Activated T-cell treated with anti-CD3 and anti-CD28 coated beads, Interleukin-2, amount 50 U/mL, for 4 hours (primary cell): Measurements from ENCODE around the gene HDAC9. TPM values are rescaled to one million over a fixed set of nuclear protein-coding genes. Genes with fewer than 3 reads are reported as not detected.
"Not testable (repeated sequence)": the region's sequence is repeated elsewhere in the genome, so short reads cannot be mapped to it uniquely, and the experiment has no call there.

Experiments
- ATAC-seq, 2 donors: fragments of 200-7000 bp; cut with Tn5 transposase; one replicate each; pipeline ENCODE4 v1.10.0; 2021
- DNase-seq: peaks from one replicate; pipeline ENCODE4 v3.0.0-alpha.2; 2020
- H3K27me3 Mint-ChIP-seq: one replicate; pipeline ENCODE4 v1.8.0; 2021; ENCODE audit warnings: low read depth, mixed read lengths
- H3K36me3 Mint-ChIP-seq: one replicate; pipeline ENCODE4 v1.8.0; 2022; ENCODE audit warnings: mixed read lengths; ENCODE audit not compliant: insufficient read depth
- H3K4me1 Mint-ChIP-seq: one replicate; pipeline ENCODE4 v1.8.0; 2021; ENCODE audit warnings: low read depth, mixed read lengths
- H3K4me3 Mint-ChIP-seq: one replicate; pipeline ENCODE4 v1.8.0; 2021; ENCODE audit warnings: mild to moderate bottlenecking, moderate library complexity, mixed read lengths
- H3K9me3 Mint-ChIP-seq: one replicate; pipeline ENCODE4 v1.8.0; 2021; ENCODE audit warnings: mixed read lengths
- total RNA-seq, 3 donors: library from RNA; stranded (reverse); gene quantifications; one replicate each; pipeline ENCODE4 v1.2.1, GENCODE V29; 2021

HDAC9 gene
- total RNA-seq, 3 donors from 2014 or later, result 0.40 to 3.0 (median 0.74) TPM

DNA sequence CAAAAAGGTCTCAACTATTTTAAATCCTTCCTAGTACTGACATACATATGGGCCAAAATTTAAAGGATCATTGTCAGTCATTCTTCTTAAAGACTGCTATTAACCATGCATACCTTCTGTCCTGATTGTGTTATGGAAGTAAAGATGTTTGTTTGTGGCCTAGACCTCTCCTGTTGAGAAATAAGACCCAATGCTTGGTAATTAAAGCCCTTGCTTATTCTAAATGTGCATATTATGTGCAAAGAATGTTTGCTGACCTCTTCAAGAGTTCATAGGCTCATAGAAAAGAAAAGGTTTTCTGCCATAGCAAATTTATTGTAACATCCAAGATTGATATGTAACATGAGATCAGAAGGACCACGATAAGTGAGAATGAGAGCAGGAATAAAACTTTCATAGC is 476.3 kb downstream of the HDAC9 start:
- no peak overlapping the region for H3K4me3 Mint-ChIP-seq
- DNase-seq, result no peak
- H3K27me3 Mint-ChIP-seq, result no peaks in the 10 kb centered on the region
- no peaks in the 10 kb centered on the region for H3K4me1 Mint-ChIP-seq
- H3K9me3 Mint-ChIP-seq, result peaks cover 17% of the 10 kb centered on the region
- no peak for ATAC-seq
- no peaks in the 10 kb centered on the region for H3K36me3 Mint-ChIP-seq

GRCh38 chr7:18974803-18975202 is 479.3 kb downstream of the HDAC9 start:
- Mint-ChIP-seq H3K4me1 (no peaks in the 10 kb centered on the region), H3K4me3 (no peak overlapping the region), H3K36me3 (no peaks in the 10 kb centered on the region), H3K9me3 (peaks cover 14% of the 10 kb centered on the region), H3K27me3 (no peaks in the 10 kb centered on the region)
- ATAC-seq (no peak), DNase-seq (no peak)

DNA sequence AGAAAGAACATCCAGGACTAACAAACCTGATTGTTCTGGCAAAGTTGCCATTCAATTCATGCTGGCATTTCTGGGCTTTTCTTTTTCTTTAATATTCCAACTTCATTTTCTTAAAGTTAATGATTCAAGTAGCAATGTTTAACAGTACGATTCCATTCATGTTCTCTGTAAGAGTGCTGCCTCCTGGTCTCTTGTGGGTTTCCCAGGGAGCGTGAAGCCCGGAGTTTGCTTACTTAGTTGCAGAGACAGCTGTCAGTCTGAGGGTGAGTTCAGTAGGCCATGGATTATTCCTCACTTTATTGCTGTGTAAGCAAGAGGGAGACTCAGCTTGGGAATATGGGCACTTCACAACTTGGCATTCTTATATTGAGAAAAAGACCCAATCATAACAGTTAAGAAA is 479.7 kb downstream of the HDAC9 start:
- Mint-ChIP-seq H3K36me3 (no peaks in the 10 kb centered on the region), H3K9me3 (peaks cover 14% of the 10 kb centered on the region), H3K4me1 (no peaks in the 10 kb centered on the region), H3K27me3 (no peaks in the 10 kb centered on the region), H3K4me3 (no peak overlapping the region)
- DNase-seq (no peak), ATAC-seq (no peak)

DNA sequence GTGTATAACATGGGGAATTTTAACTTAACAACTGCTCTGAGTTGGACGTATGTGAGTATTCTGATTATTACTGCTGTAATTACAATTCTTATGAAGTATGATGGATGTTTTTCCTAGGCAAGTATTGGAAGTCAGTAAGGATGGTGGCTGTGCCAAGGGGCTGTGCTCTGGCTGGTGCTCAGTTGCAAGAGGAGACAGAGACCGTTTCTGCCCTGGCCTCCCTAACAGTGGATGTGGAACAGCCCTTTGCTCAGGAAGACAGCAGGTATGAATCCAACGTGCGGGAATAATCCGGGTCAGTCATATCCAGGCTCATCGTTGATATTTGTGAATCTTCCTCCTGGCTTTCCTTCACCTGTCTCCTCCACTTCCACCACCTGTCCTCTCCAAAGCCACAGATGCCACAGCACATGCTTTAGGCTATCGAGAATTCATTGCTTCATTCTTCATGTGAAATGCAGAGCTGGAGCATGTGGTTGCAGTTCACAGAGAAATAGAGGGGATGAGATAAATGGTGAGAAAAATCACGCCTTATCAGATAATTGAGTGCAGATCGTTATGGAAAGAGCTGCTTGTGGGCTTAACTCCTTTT is 480.2 kb downstream of the HDAC9 start:
- Mint-ChIP-seq H3K9me3 (peaks cover 14% of the 10 kb centered on the region), H3K4me3 (no peak overlapping the region), H3K27me3 (no peaks in the 10 kb centered on the region), H3K4me1 (no peaks in the 10 kb centered on the region), H3K36me3 (no peaks in the 10 kb centered on the region)
- ATAC-seq (no peak), DNase-seq (no peak)

DNA sequence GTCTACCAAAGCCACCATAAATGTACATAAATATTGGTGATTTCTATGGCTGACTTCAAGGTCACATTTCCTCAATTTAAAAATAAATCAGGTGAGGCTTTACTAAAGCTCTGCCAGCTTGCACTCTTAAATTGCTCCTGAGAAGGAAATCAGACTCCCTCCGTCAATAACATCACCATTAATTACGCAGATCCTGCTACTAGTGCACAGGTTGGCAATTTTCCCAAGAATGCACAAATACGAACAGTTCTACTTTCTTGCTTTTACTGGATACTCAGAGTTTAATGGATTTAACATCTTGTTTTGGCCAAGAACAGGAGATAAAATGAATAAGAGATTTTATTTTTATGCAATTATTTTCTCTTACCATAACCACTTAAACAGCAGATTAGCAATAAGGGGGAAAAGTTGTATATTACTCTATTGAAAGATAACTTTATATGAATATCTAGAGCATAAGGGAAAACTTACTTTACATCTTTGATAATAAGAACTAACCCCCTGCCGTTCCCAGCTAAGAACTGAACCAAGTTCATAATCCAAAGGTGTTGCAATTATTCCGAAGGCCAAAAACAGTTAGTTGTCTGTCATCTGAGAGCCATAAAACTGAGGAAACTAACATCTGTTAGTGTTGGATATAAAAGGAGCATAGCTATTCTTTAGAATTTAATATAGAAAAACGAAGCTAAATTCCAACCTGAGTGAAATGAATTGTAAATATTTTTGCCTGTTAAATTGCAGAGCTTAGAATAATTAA is 481.3 kb downstream of the HDAC9 start:
- no peak for ATAC-seq
- Mint-ChIP-seq H3K9me3 (peaks cover 14% of the 10 kb centered on the region), H3K4me3 (no peak overlapping the region), H3K27me3 (no peaks in the 10 kb centered on the region), H3K4me1 (no peaks in the 10 kb centered on the region), H3K36me3 (no peaks in the 10 kb centered on the region)
- no peak for DNase-seq

DNA sequence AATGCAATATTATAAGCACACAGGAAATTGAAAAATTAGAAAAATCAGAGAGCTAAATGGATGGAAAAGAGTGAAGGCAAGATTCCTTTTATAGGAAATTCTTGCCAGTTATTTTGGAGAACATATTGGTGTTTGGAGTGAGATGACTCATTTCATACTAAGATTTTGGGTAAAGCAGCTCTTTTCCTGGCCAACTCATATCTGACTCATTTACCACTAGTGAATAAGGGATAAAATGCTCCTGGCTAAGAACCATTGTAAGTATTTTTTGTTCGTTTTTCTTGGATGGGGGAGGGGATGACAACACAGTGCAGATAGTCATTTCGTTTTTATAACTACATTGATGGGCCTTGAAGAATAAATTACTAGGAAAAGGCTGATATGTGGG is 482.6 kb downstream of the HDAC9 start:
- Mint-ChIP-seq H3K36me3 (no peaks in the 10 kb centered on the region), H3K9me3 (peaks cover 17% of the 10 kb centered on the region), H3K4me1 (no peaks in the 10 kb centered on the region), H3K27me3 (no peaks in the 10 kb centered on the region), H3K4me3 (no peak overlapping the region)
- DNase-seq (no peak), ATAC-seq (no peak)

DNA sequence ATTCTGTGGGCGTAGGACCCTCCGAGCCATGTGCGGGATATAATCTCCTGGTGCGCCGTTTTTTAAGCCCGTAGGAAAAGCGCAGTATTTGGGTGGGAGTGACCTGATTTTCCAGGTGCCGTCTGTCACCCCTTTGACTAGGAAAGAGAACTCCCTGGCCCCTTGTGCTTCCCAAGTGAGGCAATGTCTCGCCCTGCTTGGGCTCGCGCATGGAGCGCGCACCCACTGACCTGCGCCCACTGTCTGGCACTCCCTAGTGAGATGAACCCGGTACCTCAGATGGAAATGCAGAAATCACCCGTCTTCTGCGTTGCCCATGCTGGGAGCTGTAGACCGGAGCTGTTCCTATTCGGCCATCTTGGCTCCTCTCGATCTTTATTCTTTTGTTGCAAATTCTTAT is 495.2 kb downstream of the HDAC9 start:
- not testable (repeated sequence) for H3K27me3 Mint-ChIP-seq, H3K4me3 Mint-ChIP-seq, H3K36me3 Mint-ChIP-seq, ATAC-seq, H3K9me3 Mint-ChIP-seq, H3K4me1 Mint-ChIP-seq, DNase-seq

- H3K27me3 Mint-ChIP-seq, result no peaks in the 10 kb centered on the region
These were observed 498.6 kb downstream of the HDAC9 start for GRCh38 chr7:18993933-18994668.

DNA sequence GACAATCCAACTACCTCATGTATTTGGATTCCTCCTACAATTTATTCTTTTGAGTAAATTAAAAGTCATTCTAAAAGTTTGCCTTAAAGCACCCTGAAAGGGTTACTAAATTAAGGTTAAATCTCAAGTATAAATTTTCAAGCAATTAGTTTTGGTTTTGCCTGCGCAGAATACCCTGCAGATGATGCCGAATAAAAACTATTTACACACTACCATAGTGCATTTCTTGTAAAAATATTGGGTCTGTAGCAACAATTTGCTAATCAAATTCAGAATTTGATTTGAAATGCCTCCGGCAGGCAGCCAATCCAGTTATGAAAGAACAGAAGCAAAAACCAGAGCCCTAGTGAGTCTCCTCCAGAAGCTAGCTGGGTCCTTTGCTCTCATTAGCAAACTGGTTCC is 499.7 kb downstream of the HDAC9 start:
- Mint-ChIP-seq H3K9me3 (no peaks in the 10 kb centered on the region), H3K4me1 (no peaks in the 10 kb centered on the region), H3K36me3 (no peaks in the 10 kb centered on the region), H3K27me3 (no peaks in the 10 kb centered on the region), H3K4me3 (no peak overlapping the region)
- ATAC-seq (no peak), DNase-seq (no peak)

More at GRCh38 chr7:18993933-18994668, 498.6 kb downstream of the HDAC9 start:
- H3K4me3 Mint-ChIP-seq, result no peak overlapping the region
- no peak for ATAC-seq
- DNase-seq, result no peak
- no peaks in the 10 kb centered on the region for H3K36me3 Mint-ChIP-seq
- H3K9me3 Mint-ChIP-seq, result no peaks in the 10 kb centered on the region
- H3K4me1 Mint-ChIP-seq, result no peaks in the 10 kb centered on the region

DNA sequence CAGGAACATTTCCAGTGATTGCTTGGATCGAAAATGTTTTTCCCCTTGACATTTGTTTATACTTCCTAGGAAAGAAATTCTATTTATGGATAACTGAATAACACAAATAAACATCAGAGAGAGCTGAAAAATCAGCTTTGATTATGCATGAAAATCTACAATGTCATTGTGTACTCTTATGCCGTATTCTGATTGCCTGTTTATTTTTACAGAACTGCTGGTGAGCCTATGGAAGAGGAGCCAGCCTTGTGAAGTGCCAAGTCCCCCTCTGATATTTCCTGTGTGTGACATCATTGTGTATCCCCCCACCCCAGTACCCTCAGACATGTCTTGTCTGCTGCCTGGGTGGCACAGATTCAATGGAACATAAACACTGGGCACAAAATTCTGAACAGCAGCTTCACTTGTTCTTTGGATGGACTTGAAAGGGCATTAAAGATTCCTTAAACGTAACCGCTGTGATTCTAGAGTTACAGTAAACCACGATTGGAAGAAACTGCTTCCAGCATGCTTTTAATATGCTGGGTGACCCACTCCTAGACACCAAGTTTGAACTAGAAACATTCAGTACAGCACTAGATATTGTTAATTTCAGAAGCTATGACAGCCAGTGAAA is 500.4 kb downstream of the HDAC9 start:
- Mint-ChIP-seq H3K4me1 (no peaks in the 10 kb centered on the region), H3K36me3 (no peaks in the 10 kb centered on the region), H3K27me3 (no peaks in the 10 kb centered on the region), H3K9me3 (peaks cover 2% of the 10 kb centered on the region), H3K4me3 (no peak overlapping the region)
- ATAC-seq (no peak), DNase-seq (no peak)

DNA sequence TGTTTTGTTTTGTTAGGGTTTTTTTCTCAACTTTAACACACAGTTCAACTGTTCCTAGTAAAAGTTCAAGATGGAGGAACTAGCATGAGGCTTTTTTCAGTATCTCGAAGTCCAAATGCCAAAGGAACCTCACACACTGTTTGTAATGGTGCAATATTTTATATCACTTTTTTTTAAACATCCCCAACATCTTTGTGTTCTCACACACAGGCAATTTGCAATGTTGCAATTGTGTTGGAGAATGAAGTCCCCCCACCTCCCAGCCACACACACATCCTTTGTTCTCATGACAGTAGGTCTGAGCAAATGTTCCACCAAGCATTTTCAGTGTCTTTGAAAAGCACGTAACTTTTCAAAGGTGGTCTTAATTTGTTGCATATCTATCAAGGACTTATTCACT is 501.0 kb downstream of the HDAC9 start:
- no peaks in the 10 kb centered on the region for H3K27me3 Mint-ChIP-seq
- ATAC-seq (no peak), DNase-seq (no peak)
- no peaks in the 10 kb centered on the region for H3K4me1 Mint-ChIP-seq
- H3K36me3 Mint-ChIP-seq, result no peaks in the 10 kb centered on the region
- peaks cover 2% of the 10 kb centered on the region for H3K9me3 Mint-ChIP-seq
- H3K4me3 Mint-ChIP-seq, result no peak overlapping the region

DNA sequence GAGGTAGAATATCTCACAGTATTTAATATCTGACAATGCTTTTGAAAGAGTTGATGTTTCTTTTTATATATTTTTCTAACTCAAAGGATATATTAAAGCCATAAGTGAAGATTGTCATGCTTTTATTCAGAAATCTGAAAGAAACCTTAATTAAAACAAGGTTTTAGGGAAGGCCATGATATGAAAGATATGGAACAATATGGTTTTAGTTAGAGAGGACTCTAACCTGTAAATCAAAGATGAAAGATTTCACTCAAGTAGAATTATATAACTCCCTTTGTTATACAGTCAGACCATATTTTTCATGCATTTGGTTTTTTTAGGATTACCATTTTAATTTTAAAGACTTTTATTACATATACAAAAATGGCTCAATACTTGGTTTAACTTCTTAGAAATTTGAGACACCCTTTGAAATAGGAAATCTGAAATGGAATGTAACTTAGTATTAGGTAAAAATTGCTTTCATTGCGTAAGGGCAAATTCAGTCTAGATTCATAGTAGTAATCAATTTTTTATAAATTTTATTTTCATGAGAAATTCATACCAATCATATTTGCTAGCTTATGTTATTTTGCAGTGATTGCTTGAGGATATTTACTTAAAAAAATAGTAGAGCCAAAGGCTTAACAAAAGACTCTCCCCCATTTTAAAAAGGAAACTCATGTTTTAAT is 502.1 kb downstream of the HDAC9 start:
- H3K4me1 Mint-ChIP-seq, result no peaks in the 10 kb centered on the region
- DNase-seq (no peak), ATAC-seq (no peak)
- H3K4me3 Mint-ChIP-seq, result no peak overlapping the region
- H3K27me3 Mint-ChIP-seq, result no peaks in the 10 kb centered on the region
- H3K9me3 Mint-ChIP-seq, result peaks cover 2% of the 10 kb centered on the region
- no peaks in the 10 kb centered on the region for H3K36me3 Mint-ChIP-seq

- H3K9me3 Mint-ChIP-seq, result peaks cover 2% of the 10 kb centered on the region
- ATAC-seq, result no peak
- no peaks in the 10 kb centered on the region for H3K27me3 Mint-ChIP-seq
- no peaks in the 10 kb centered on the region for H3K4me1 Mint-ChIP-seq
- H3K4me3 Mint-ChIP-seq, result no peak overlapping the region
- no peaks in the 10 kb centered on the region for H3K36me3 Mint-ChIP-seq
- DNase-seq, result no peak
These were observed 504.9 kb downstream of the HDAC9 start for GRCh38 chr7:19000410-19000809.

DNA sequence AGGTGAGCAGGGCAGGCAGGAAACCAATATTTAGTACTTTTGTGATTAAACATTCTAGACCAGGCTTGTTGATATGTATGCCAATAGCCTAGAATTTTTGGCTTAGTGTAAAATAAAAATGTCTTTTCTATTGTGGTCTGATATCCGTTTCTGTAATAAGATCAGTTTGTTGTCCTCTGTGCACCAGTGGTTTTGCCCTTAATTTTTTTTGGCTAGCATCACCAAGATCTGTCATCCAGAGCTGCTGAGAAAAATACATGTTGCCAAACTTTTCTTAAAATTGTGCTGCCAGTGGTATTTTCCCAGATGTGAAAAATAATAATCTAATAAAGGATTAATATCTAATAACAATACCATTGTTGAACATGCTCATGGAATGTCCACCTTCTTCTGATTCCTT is 506.3 kb downstream of the HDAC9 start:
- ATAC-seq, result no peak
- DNase-seq, result no peak
- no peaks in the 10 kb centered on the region for H3K4me1 Mint-ChIP-seq

More for the DNA sequence above, 506.3 kb downstream of the HDAC9 start:
- no peaks in the 10 kb centered on the region for H3K27me3 Mint-ChIP-seq
- no peak overlapping the region for H3K4me3 Mint-ChIP-seq
- no peaks in the 10 kb centered on the region for H3K36me3 Mint-ChIP-seq
- H3K9me3 Mint-ChIP-seq, result peaks cover 2% of the 10 kb centered on the region
